Pancreas (tissue), 10 donors: Measurements from ENCODE around the gene SLC6A13. TPM values are rescaled to one million over a fixed set of nuclear protein-coding genes. Genes with fewer than 3 reads are reported as not detected.

Experiments
- ATAC-seq, 4 donors: fragments of 200-7000 bp; cut with Tn5 transposase; one replicate each; pipeline versions ENCODE4 v1.8.0 to v1.9.1; 2020; ENCODE audit warnings: mild to moderate bottlenecking in 4 of 4, moderate library complexity in 4 of 4
- DNase-seq, 6 donors: peaks; one replicate each; pipeline ENCODE4 v3.0.0-alpha.2; 2020
- FAIRE-seq: peaks from 2 replicates; lab custom pipeline; 2012; peaks lifted over from hg19 to GRCh38; lab: Jason Lieb, UNC
- H3K27ac ChIP-seq, 4 donors: fragments of 200-600 bp; sonication (generic); 1 replicate in 3 of 4; 2 replicates in 1 of 4; pipeline versions ENCODE4 v1.5.0 to v1.8.0; 2020
- H3K27me3 ChIP-seq, 4 donors: fragments of 200-600 bp; one replicate each; pipeline ENCODE4 v1.8.0; 2021
- H3K36me3 ChIP-seq, 3 donors: fragments of 200-600 bp; sonication (generic) in 1 of 3; one replicate each; pipeline versions ENCODE4 v1.5.0 to v1.8.0; 2020 to 2021
- H3K4me1 ChIP-seq, 3 donors: fragments of 200-600 bp; one replicate each; pipeline ENCODE4 v1.8.0; 2021
- H3K4me3 ChIP-seq, 4 donors: fragments of 200-600 bp; sonication (generic) in 2 of 4; one replicate each; pipeline versions ENCODE4 v1.5.0 to v1.8.0; 2020 to 2021
- H3K9me3 ChIP-seq, 4 donors: fragments of 200-600 bp; one replicate each; pipeline ENCODE4 v1.8.0; 2021
- CTCF ChIP-seq, 4 donors: fragments of 200-600 bp; sonication (generic) in 3 of 4; IDR thresholded peaks; one replicate each; pipeline versions ENCODE4 v1.5.0 to v1.8.0; 2021; ENCODE audit warnings: antibody characterized with exemption in 4 of 4
- WGBS, 2 donors: extraction: QIAGEN DNeasy Blood & Tissue Kit; methylation state at CpG; one replicate each; pipeline ENCODE4 v1.1.7; 2013; 5-methylcytosine and 5-hydroxymethylcytosine counted together
- intact Hi-C, 3 donors: fragments of 100-400 bp; cut with DNase I; formaldehyde crosslinking; loops; one replicate each; pipeline versions ENCODE4 v1.11.1 to v1.14.2; 2022
- polyA plus RNA-seq, 2 donors: library from polyadenylated mRNA; stranded (reverse); fragments of 200-250 nt; gene quantifications; one replicate each; pipeline ENCODE4 v1.2.3, GENCODE V29; 2013
- total RNA-seq, 6 donors: library from RNA; stranded (reverse); fragmentation: NEBNext Ultra II Directional in 4 of 6; extraction: Animal tissue kit (Norgen Biotek cat#: 25700) in 4 of 6; gene quantifications; one replicate each; pipeline versions ENCODE4 v1.2.1 to v1.2.4, GENCODE V29; 2021 to 2023
- donor health status: healthy with polysubstance abuse.
- donor health status: DM: no; HTN: no; CAD: no; lungs with moderate emphysema.
- donor health status: DM: no; HTN: no; CAD: no.
- donor health status: control.
- donor health status: control.
- donor health status: Bipolar disorder and iron deficiency.
- donor health status: DM: yes; HTN: yes; CAD: no.
- donor health status: DM: no; HTN: no; CAD: no.
- donor health status: DM: no; HTN: no; CAD: no.
- donor health status: DM: yes; HTN: yes; CAD: no.

Gene SLC6A13
- total and polyA plus RNA-seq, 8 donors: 0.23 to 0.35 (median 0.29) TPM; not detected in 4

GRCh38 chr12:271161-271560, 8.5 kb upstream of the SLC6A13 start:
- ATAC-seq (no peak), DNase-seq (no peak), FAIRE-seq (no peak)
- Histone ChIP-seq H3K4me3 (no peak overlapping the region), H3K9me3 (no peaks in the 10 kb centered on the region), H3K27ac (no peak overlapping the region), H3K4me1 (no peaks in the 10 kb centered on the region), H3K27me3 (peaks cover 0 to 6% (median 0%) of the 10 kb centered on the region in 4 donors), H3K36me3 (no peaks in the 10 kb centered on the region)
- TF ChIP-seq CTCF (IDR thresholded peaks at IDR 0.05): no peak
- intact Hi-C loops: no loop called here
- 66 to 75% methylated on average over 4 of the region's 4 CpGs for WGBS, 2 donors

DNA sequence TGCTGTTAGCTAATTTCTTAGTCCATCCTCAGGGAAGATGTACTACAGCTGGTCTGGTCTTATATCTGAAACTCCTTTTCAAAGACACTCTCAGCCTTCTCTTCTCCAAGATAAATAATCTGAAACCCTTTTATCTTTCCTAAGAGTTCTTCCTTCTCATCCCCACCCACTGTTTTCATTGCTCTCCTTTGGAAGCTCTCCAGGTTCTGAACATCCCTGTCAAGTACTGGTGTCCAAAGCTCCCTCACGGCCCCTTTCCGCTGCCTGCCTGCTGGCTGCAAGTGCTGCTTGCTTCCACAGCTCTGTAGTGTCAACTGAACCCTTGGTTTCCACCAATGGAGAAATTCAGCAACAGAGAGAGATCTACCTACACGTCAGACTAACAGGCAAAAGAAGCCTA, 6.6 kb upstream of the SLC6A13 start:
- ATAC-seq (peak in 1 of 4 donors; percentile 29), DNase-seq (no peak), FAIRE-seq (no peak)
- no peaks in the 10 kb centered on the region for H3K4me1 ChIP-seq
- no peak for TF ChIP-seq CTCF (IDR thresholded peaks at IDR 0.05)
- WGBS, 2 donors: 49 to 54% methylated on average over 3 of the region's 3 CpGs
- H3K27me3 ChIP-seq: peaks cover 0 to 6% (median 0%) of the 10 kb centered on the region in 4 donors
- intact Hi-C loops: no loop called here
- no peaks in the 10 kb centered on the region for H3K9me3 ChIP-seq
- no peak overlapping the region for H3K4me3 ChIP-seq
- no peak overlapping the region for H3K27ac ChIP-seq
- H3K36me3 ChIP-seq: no peaks in the 10 kb centered on the region

DNA sequence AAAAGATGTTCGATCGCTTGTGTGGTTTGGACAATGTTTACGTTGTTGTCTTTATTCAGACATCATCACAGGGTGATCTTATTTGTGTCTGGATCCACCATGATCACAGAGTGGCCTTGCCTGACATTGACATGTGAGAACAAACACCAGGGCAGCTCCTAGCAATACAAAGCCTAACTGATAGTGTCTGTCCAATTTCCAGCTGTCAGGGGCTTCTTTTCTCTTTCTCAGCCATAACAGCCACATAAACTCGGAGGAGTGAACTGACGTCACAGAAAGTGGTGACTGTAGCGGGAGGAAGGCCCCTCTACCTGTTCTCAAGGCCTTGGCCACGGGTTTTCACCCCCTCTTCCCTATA, 5.8 kb upstream of the SLC6A13 start:
- no peak for TF ChIP-seq CTCF (IDR thresholded peaks at IDR 0.05)
- Histone ChIP-seq H3K27me3 (peaks cover 0 to 8% (median 0%) of the 10 kb centered on the region in 4 donors), H3K9me3 (no peaks in the 10 kb centered on the region), H3K4me1 (no peaks in the 10 kb centered on the region), H3K36me3 (no peaks in the 10 kb centered on the region), H3K27ac (no peak overlapping the region), H3K4me3 (no peak overlapping the region)
- 18 to 25% methylated on average over 7 of the region's 7 CpGs for WGBS, 2 donors
- FAIRE-seq (no peak), ATAC-seq (peak in 1 of 4 donors; percentile 25), DNase-seq (no peak)
- intact Hi-C loops: no loop called here

GRCh38 chr12:267581-268482, 5.2 kb upstream of the SLC6A13 start:
- TF ChIP-seq CTCF (IDR thresholded peaks at IDR 0.05): no peak
- FAIRE-seq (no peak), ATAC-seq (peak in 2 of 4 donors; percentile 43), DNase-seq (no peak)
- Histone ChIP-seq H3K36me3 (no peaks in the 10 kb centered on the region), H3K9me3 (no peaks in the 10 kb centered on the region), H3K4me1 (no peaks in the 10 kb centered on the region), H3K27me3 (peaks cover 0 to 10% (median 0%) of the 10 kb centered on the region in 4 donors), H3K4me3 (no peak overlapping the region), H3K27ac (no peak overlapping the region)
- intact Hi-C loops: no loop called here
- WGBS, 2 donors: 16 to 19% methylated on average over 14 of the region's 14 CpGs

DNA sequence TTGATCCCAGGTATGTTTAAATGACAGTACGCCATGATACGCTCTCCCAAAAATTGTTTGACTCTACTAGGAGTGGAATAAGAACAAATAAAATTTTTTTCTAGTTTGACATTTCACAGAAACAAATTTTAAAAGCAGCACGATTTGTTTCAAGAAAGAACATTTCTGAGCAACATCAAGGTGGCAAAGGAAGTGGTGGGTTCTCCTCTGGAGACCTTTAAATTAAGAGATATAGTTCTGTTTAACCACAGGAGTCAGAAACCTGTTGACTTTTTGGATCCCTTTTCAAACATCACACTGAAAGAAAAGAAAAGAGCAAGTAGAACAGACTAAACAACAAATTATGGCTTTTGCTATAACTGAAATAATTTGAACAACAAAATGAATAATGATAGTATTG, 2.5 kb upstream of the SLC6A13 start:
- Histone ChIP-seq H3K36me3 (no peaks in the 10 kb centered on the region), H3K4me3 (no peak overlapping the region), H3K4me1 (no peaks in the 10 kb centered on the region), H3K9me3 (no peaks in the 10 kb centered on the region), H3K27me3 (peaks cover 0 to 10% (median 0%) of the 10 kb centered on the region in 4 donors), H3K27ac (no peak overlapping the region)
- FAIRE-seq: no peak
- intact Hi-C loops: no loop called here
- ATAC-seq: no peak
- no peak for DNase-seq
- WGBS, 2 donors: 31 to 32% methylated on average over 3 of the region's 3 CpGs
- no peak for TF ChIP-seq CTCF (IDR thresholded peaks at IDR 0.05)
